Measurements from ENCODE around the gene HDAC2. TPM values are rescaled to one million over a fixed set of nuclear protein-coding genes. Genes with fewer than 3 reads are reported as not detected.

The HDAC2 gene
- total RNA-seq, 4 donors from 2014 or later, result 44.1 to 70.9 (median 50.2) TPM

DNA sequence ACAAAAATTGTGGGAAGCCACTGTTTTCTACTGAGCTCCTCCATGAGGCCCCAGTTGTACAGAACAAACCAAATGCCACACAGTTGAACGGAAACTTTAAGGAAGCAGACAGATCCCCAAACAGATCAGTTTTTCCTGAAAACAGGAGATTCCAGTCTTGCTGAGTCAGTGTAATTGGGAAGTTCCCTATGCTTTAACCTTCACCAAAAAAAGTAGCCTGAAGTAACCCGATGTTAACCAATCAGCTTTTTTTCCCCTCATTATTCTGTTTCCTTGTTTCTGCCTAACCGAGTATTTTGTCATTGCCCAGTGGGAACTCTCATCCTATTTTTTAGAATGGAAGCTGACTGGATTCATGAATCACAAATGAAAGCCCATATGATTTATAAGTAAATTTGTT, 77.1 kb downstream of the HDAC2 start:
- Histone ChIP-seq H3K27me3 (no peaks in the 10 kb centered on the region), H3K36me3 (no peaks in the 10 kb centered on the region), H3K9me3 (no peaks in the 10 kb centered on the region), H3K27ac (no peak overlapping the region), H3K4me1 (no peaks in the 10 kb centered on the region), H3K4me3 (replicated peaks in 1 of 3) (no peak overlapping the region)
- 71 to 80% methylated on average over 3 of the region's 3 CpGs for WGBS, 2 donors
- no peak for TF ChIP-seq POLR2A (IDR thresholded peaks at IDR 0.05)
- no peak for TF ChIP-seq CTCF (IDR thresholded peaks at IDR 0.05)
- intact Hi-C loops (cut with DNase I), result no loop called here
- DNase-seq, result no peak

GRCh38 chr6:113893451-113893850, 77.5 kb downstream of the HDAC2 start:
- no peaks in the 10 kb centered on the region for H3K36me3 ChIP-seq
- H3K27ac ChIP-seq, result no peak overlapping the region
- no peak overlapping the region for H3K4me3 ChIP-seq (replicated peaks in 1 of 3)
- TF ChIP-seq CTCF (IDR thresholded peaks at IDR 0.05) (no peak), POLR2A (IDR thresholded peaks at IDR 0.05) (no peak)
- H3K9me3 ChIP-seq, result no peaks in the 10 kb centered on the region
- intact Hi-C loops (cut with DNase I), result no loop called here
- DNase-seq, result no peak
- H3K27me3 ChIP-seq, result no peaks in the 10 kb centered on the region
- no peaks in the 10 kb centered on the region for H3K4me1 ChIP-seq

GRCh38 chr6:113888956-113889630, 81.9 kb downstream of the HDAC2 start:
- TF ChIP-seq POLR2A (IDR thresholded peaks at IDR 0.05) (no peak), CTCF (IDR thresholded peaks at IDR 0.05) (no peak)
- H3K4me3 ChIP-seq (replicated peaks in 1 of 3), result no peak overlapping the region
- H3K27ac ChIP-seq, result no peak overlapping the region
- H3K27me3 ChIP-seq, result no peaks in the 10 kb centered on the region
- DNase-seq, result no peak
- intact Hi-C loops (cut with DNase I), result no loop called here
- H3K4me1 ChIP-seq, result no peaks in the 10 kb centered on the region
- no peaks in the 10 kb centered on the region for H3K9me3 ChIP-seq
- H3K36me3 ChIP-seq, result no peaks in the 10 kb centered on the region
- 88 to 89% methylated on average over 3 of the region's 3 CpGs for WGBS, 2 donors

- no peaks in the 10 kb centered on the region for H3K4me1 ChIP-seq
- intact Hi-C loops (cut with DNase I), result no loop called here
- H3K36me3 ChIP-seq, result no peaks in the 10 kb centered on the region
- no peak overlapping the region for H3K27ac ChIP-seq
- H3K9me3 ChIP-seq, result no peaks in the 10 kb centered on the region
- H3K4me3 ChIP-seq (replicated peaks in 1 of 3), result no peak overlapping the region
- no peak for DNase-seq
- no peaks in the 10 kb centered on the region for H3K27me3 ChIP-seq
- TF ChIP-seq CTCF (IDR thresholded peaks at IDR 0.05) (no peak), POLR2A (IDR thresholded peaks at IDR 0.05) (no peak)
These were observed 82.5 kb downstream of the HDAC2 start for GRCh38 chr6:113888493-113888892.

DNA sequence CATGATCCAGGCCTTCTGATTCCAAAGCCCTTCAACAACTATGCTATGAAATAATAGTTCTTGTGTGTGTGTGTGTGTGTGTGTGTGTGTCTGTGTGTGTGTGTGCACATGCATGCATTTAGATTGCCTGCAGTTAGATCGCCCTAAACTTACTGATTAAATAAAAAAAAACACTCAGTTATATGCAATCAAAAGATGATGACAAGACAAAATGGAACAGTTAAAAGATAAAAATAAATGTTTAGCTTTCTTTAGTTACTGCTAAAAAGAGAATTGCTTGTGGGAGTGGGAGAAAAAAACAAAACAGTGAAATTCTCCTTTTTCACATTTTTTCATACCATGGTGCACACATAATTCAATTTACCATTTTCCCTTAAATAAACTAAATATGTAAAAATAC, 84.4 kb downstream of the HDAC2 start:
- TF ChIP-seq POLR2A (IDR thresholded peaks at IDR 0.05), result no peak
- TF ChIP-seq CTCF (IDR thresholded peaks at IDR 0.05), result no peak

More for the DNA sequence above, 84.4 kb downstream of the HDAC2 start:
- no peak overlapping the region for H3K4me3 ChIP-seq (replicated peaks in 1 of 3)
- DNase-seq, result no peak
- H3K27ac ChIP-seq, result no peak overlapping the region
- H3K36me3 ChIP-seq, result no peaks in the 10 kb centered on the region
- intact Hi-C loops (cut with DNase I), result no loop called here
- 96 to 100% methylated on average over 1 of the region's 1 CpG for WGBS, 2 donors
- no peaks in the 10 kb centered on the region for H3K9me3 ChIP-seq
- no peaks in the 10 kb centered on the region for H3K4me1 ChIP-seq
- no peaks in the 10 kb centered on the region for H3K27me3 ChIP-seq

All from thyroid gland (tissue), 4 donors.